Esophagus muscularis mucosa (tissue), 4 donors: ENCODE data around the gene IGF2R. TPM values are rescaled to one million over a fixed set of nuclear protein-coding genes. Genes with fewer than 3 reads are reported as not detected.

Experiments
- DNase-seq: peaks from one replicate; pipeline ENCODE4 v3.0.0-alpha.2; 2017; ENCODE audit errors: extremely low spot score
- H3K27ac ChIP-seq, 4 donors: fragments of 200-600 bp; sonication (generic); replicated peaks in 1 of 4; 1 replicate in 3 of 4; 2 replicates in 1 of 4; pipeline ENCODE4 v1.5.1; 2016 to 2019; ENCODE audit warnings: mild to moderate bottlenecking in 1 of 4
- H3K27me3 ChIP-seq, 4 donors: fragments of 200-600 bp; sonication (generic); one replicate each; pipeline versions ENCODE4 v1.5.1 to v1.6.0; 2016 to 2019
- H3K36me3 ChIP-seq, 4 donors: fragments of 200-600 bp; sonication (generic); one replicate each; pipeline ENCODE4 v1.5.1; 2016 to 2019
- H3K4me1 ChIP-seq, 4 donors: fragments of 200-600 bp; sonication (generic); one replicate each; pipeline ENCODE4 v1.5.1; 2016 to 2019
- H3K4me3 ChIP-seq, 4 donors: fragments of 200-600 bp; sonication (generic); 1 replicate in 2 of 4; 2 replicates in 2 of 4; pipeline ENCODE4 v1.5.1; 2016 to 2019; ENCODE audit warnings: mild to moderate bottlenecking in 4 of 4, moderate library complexity in 1 of 4
- H3K9me3 ChIP-seq, 4 donors: fragments of 200-600 bp; sonication (generic); 1 replicate in 3 of 4; 2 replicates in 1 of 4; pipeline ENCODE4 v1.5.1; 2016 to 2019
- EP300 ChIP-seq: sonication (generic); formaldehyde crosslinking; IDR thresholded peaks from one replicate; pipeline ENCODE4 v1.6.1; 2017; ENCODE audit warnings: antibody characterized with exemption
- POLR2A ChIP-seq: fragments of 450-650 bp; IDR thresholded peaks from one replicate; pipeline ENCODE4 v1.6.1; 2017; ENCODE audit warnings: antibody characterized with exemption, moderate library complexity, mild to moderate bottlenecking, low read depth
- POLR2AphosphoS5 ChIP-seq, 2 donors: sonication (generic); formaldehyde crosslinking; IDR thresholded peaks; one replicate each; pipeline ENCODE4 v1.6.1; 2017; ENCODE audit warnings: antibody characterized with exemption in 2 of 2
- WGBS: methylation state at CpG from one replicate; pipeline ENCODE4 v1.1.5; 2018; 5-methylcytosine and 5-hydroxymethylcytosine counted together
- intact Hi-C: fragments of 100-400 bp; cut with DNase I; formaldehyde crosslinking; loops from one replicate; pipeline ENCODE4 v1.15.1; 2023
- total RNA-seq, 4 donors: library from RNA; depleted of rRNA; stranded (reverse); fragments of >200 nt; gene quantifications; one replicate each; pipeline versions ENCODE4 v1.1.0 to v1.2.1, GENCODE V29; 2016
- TF ChIP-seq, protein P1 (sequence below), 3 experiments: fragments of 200-600 bp in 2 of 3; fragments of 450-650 bp in 1 of 3; sonication (generic) in 2 of 3; IDR thresholded peaks; one replicate each; pipeline ENCODE4 v1.5.1; 2017 to 2019; ENCODE audit warnings: antibody characterized with exemption in 3 of 3, mild to moderate bottlenecking in 2 of 3, moderate library complexity in 1 of 3

Gene IGF2R
- total RNA-seq, 4 donors from 2014 or later: 43.6 to 75.3 (median 58.4) TPM

DNA sequence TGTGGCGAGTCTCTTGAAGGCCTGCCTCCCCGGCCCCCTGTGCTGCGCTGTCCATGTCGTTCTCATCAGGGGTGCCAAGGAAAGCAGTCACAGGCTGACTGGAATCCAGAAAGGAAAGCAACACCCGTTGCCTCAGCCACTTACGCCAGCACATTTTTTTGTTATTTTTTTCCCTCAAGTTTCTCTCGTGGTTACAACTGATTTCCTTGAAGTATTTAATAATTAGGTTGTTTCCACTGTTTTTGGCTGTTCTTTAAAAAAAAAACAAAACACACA lies 134.9 kb downstream of the IGF2R start:
- 88% methylated on average over 7 of the region's 7 CpGs for WGBS
- intact Hi-C loops: no loop called here
- H3K4me1 ChIP-seq: no peaks in the 10 kb centered on the region
- TF ChIP-seq POLR2A: no peak
- no peak for TF ChIP-seq EP300
- no peaks in the 10 kb centered on the region for H3K27me3 ChIP-seq
- H3K36me3 ChIP-seq: peaks cover 36 to 78% (median 70%) of the 10 kb centered on the region in 4 donors
- DNase-seq: no peak
- H3K9me3 ChIP-seq: no peaks in the 10 kb centered on the region
- no peak overlapping the region for H3K4me3 ChIP-seq
- H3K27ac ChIP-seq: no peak overlapping the region

DNA sequence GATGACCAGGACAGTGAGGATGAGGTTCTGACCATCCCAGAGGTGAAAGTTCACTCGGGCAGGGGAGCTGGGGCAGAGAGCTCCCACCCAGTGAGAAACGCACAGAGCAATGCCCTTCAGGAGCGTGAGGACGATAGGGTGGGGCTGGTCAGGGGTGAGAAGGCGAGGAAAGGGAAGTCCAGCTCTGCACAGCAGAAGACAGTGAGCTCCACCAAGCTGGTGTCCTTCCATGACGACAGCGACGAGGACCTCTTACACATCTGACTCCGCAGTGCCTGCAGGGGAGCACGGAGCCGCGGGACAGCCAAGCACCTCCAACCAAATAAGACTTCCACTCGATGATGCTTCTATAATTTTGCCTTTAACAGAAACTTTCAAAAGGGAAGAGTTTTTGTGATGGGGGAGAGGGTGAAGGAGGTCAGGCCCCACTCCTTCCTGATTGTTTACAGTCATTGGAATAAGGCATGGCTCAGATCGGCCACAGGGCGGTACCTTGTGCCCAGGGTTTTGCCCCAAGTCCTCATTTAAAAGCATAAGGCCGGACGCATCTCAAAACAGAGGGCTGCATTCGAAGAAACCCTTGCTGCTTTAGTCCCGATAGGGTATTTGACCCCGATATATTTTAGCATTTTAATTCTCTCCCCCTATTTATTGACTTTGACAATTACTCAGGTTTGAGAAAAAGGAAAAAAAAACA lies 136.1 kb downstream of the IGF2R start:
- Histone ChIP-seq H3K4me3 (no peak overlapping the region), H3K9me3 (no peaks in the 10 kb centered on the region), H3K36me3 (peaks cover 36 to 69% (median 65%) of the 10 kb centered on the region in 4 donors), H3K27me3 (no peaks in the 10 kb centered on the region), H3K4me1 (no peaks in the 10 kb centered on the region), H3K27ac (no peak overlapping the region)
- TF ChIP-seq POLR2A: no peak
- no peak for DNase-seq
- intact Hi-C loops: no loop called here
- WGBS: 97% methylated on average over 20 of the region's 20 CpGs

DNA sequence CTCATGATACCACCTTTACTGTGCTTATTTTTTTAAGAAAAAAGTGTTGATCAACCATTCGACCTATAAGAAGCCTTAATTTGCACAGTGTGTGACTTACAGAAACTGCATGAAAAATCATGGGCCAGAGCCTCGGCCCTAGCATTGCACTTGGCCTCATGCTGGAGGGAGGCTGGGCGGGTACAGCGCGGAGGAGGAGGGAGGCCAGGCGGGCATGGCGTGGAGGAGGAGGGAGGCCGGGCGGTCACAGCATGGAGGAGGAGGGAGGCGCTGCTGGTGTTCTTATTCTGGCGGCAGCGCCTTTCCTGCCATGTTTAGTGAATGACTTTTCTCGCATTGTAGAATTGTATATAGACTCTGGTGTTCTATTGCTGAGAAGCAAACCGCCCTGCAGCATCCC lies 137.1 kb downstream of the IGF2R start:
- H3K9me3 ChIP-seq: no peaks in the 10 kb centered on the region
- no peak overlapping the region for H3K27ac ChIP-seq
- TF ChIP-seq EP300: no peak
- no peak for TF ChIP-seq POLR2AphosphoS5 (IDR thresholded peaks at IDR 0.05)
- TF ChIP-seq POLR2A: no peak
- TF ChIP-seq, protein P1, sequence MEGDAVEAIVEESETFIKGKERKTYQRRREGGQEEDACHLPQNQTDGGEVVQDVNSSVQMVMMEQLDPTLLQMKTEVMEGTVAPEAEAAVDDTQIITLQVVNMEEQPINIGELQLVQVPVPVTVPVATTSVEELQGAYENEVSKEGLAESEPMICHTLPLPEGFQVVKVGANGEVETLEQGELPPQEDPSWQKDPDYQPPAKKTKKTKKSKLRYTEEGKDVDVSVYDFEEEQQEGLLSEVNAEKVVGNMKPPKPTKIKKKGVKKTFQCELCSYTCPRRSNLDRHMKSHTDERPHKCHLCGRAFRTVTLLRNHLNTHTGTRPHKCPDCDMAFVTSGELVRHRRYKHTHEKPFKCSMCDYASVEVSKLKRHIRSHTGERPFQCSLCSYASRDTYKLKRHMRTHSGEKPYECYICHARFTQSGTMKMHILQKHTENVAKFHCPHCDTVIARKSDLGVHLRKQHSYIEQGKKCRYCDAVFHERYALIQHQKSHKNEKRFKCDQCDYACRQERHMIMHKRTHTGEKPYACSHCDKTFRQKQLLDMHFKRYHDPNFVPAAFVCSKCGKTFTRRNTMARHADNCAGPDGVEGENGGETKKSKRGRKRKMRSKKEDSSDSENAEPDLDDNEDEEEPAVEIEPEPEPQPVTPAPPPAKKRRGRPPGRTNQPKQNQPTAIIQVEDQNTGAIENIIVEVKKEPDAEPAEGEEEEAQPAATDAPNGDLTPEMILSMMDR (IDR thresholded peaks at IDR 0.05): no peak
- WGBS: 95% methylated on average over 14 of the region's 14 CpGs
- H3K36me3 ChIP-seq: peaks cover 36 to 67% (median 65%) of the 10 kb centered on the region in 4 donors
- H3K4me1 ChIP-seq: no peaks in the 10 kb centered on the region
- H3K4me3 ChIP-seq: no peak overlapping the region
- intact Hi-C loops: no loop called here
- H3K27me3 ChIP-seq: no peaks in the 10 kb centered on the region
- DNase-seq: no peak

DNA sequence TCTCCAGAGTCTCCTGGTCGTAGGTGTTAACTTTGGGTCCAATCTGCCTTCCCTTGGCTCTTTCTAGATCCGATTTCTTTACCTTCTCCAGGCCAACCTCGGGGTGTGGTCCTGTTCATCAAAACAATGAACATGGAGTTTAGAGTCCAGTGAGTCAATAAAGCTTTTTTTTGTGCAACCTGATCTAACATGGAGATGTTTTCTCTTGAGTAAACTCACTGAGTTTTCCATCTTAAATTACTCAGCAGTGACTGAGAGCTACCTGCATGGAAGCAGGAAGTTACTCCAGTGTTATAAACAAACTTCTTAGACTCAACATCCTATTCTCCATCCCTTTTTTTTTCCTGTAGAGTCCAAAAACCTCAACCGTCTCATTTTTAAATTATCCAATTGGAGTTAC lies 137.8 kb downstream of the IGF2R start:
- no peak overlapping the region for H3K4me3 ChIP-seq
- intact Hi-C loops: no loop called here
- TF ChIP-seq EP300: no peak
- TF ChIP-seq POLR2AphosphoS5 (IDR thresholded peaks at IDR 0.05): no peak
- no peak for TF ChIP-seq POLR2A
- TF ChIP-seq, protein P1 (IDR thresholded peaks at IDR 0.05): no peak
- H3K4me1 ChIP-seq: no peaks in the 10 kb centered on the region
- no peak overlapping the region for H3K27ac ChIP-seq
- no peaks in the 10 kb centered on the region for H3K9me3 ChIP-seq
- peaks cover 36 to 62% (median 60%) of the 10 kb centered on the region in 4 donors for H3K36me3 ChIP-seq
- H3K27me3 ChIP-seq: no peaks in the 10 kb centered on the region
- 99% methylated on average over 4 of the region's 4 CpGs for WGBS
- no peak for DNase-seq

DNA sequence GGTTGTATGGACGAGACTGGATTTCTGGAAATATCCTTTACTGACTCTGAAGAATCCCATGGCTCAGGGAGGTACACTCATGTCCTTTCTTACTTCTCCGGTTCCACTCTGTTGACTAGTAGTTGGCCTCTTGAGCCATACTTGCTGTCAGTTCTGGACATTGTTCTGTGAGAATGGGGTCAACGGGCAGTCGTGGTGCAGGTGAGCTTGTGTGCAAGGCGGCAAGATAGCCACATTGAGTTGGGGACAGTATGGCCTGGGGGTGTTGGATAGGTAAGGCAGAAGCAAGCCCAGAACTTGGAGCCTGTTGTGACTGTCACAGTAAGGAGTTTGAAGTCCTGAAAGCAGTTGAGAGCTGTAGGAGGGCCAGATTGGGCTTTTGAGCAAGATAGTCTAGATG lies 139.2 kb downstream of the IGF2R start:
- Histone ChIP-seq H3K9me3 (no peaks in the 10 kb centered on the region), H3K4me1 (no peaks in the 10 kb centered on the region), H3K27ac (no peak overlapping the region), H3K36me3 (peaks cover 25 to 51% (median 49%) of the 10 kb centered on the region in 4 donors), H3K27me3 (no peaks in the 10 kb centered on the region), H3K4me3 (no peak overlapping the region)
- TF ChIP-seq, protein P1 (IDR thresholded peaks at IDR 0.05): no peak
- TF ChIP-seq POLR2A (no peak), EP300 (no peak), POLR2AphosphoS5 (IDR thresholded peaks at IDR 0.05) (no peak)
- intact Hi-C loops: no loop called here
- WGBS: 100% methylated on average over 5 of the region's 5 CpGs
- DNase-seq: no peak

DNA sequence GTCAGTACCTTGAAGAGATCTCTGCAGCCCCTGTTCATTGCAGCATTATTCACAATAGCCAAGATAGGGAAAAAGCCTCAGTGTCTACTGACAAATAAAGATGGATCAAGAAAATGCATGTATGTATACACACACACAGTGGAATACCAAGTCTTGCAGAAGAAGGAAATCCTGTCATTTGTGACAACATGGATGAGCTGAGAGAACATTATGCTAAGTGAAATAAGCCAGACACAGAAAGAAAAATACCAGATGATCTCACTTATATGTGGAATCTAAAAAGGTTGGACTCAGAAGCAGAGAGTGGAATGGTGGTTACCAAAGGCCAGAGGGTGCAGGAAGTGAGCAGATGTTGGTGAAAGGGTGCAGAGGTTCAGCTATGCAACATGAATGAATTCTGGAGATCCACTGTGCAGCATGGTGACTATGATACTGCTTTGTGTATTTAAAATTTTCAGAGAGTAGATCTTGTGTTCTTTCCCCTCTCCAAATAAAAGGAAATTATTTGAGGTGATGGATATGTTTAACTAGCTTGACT lies 141.8 kb downstream of the IGF2R start:
- Histone ChIP-seq H3K4me3 (no peak overlapping the region), H3K27me3 (no peaks in the 10 kb centered on the region), H3K9me3 (no peaks in the 10 kb centered on the region), H3K4me1 (no peaks in the 10 kb centered on the region), H3K36me3 (peaks cover under 1 to 33% (median 28%) of the 10 kb centered on the region in 4 donors), H3K27ac (no peak overlapping the region)
- TF ChIP-seq POLR2AphosphoS5 (IDR thresholded peaks at IDR 0.05) (no peak), POLR2A (no peak), EP300 (no peak)
- TF ChIP-seq, protein P1 (IDR thresholded peaks at IDR 0.05): no peak
- intact Hi-C loops: no loop called here
- no peak for DNase-seq
